Hepatocyte (in vitro differentiated cells): ENCODE measurements around the gene TMEM184B.

Experiments used
- CTCF ChIP-seq: fragments of 200-600 bp; sonication (generic); IDR thresholded peaks from 2 replicates; pipeline ENCODE4 v1.5.1; 2016; ENCODE audit warnings: antibody characterized with exemption, mild to moderate bottlenecking; ENCODE audit not compliant: poor library complexity
- EZH2 ChIP-seq: fragments of 200-600 bp; sonication (generic); IDR thresholded peaks from 2 replicates; pipeline ENCODE4 v1.6.1; 2016; ENCODE audit warnings: antibody characterized with exemption, mild to moderate bottlenecking, borderline replicate concordance
- EZH2phosphoT487 ChIP-seq: fragments of 200-600 bp; sonication (generic); IDR thresholded peaks from one replicate; pipeline ENCODE4 v1.6.1; 2018; ENCODE audit warnings: antibody characterized with exemption, mild to moderate bottlenecking, low read depth, moderate library complexity; ENCODE audit not compliant: unreplicated experiment, severe bottlenecking

GRCh38 chr22:38310518-38311322 lies 37.9 kb upstream of the TMEM184B start:
- no peak for TF ChIP-seq CTCF
- TF ChIP-seq EZH2, result no peak
- no peak for TF ChIP-seq EZH2phosphoT487
